CMK (cell line): ENCODE measurements around the gene GK2.

Source experiments
- DNase-seq: peaks from one replicate; pipeline ENCODE4 v3.0.0-alpha.2; 2010; ENCODE audit warnings: low read depth

Gene GK2

DNA sequence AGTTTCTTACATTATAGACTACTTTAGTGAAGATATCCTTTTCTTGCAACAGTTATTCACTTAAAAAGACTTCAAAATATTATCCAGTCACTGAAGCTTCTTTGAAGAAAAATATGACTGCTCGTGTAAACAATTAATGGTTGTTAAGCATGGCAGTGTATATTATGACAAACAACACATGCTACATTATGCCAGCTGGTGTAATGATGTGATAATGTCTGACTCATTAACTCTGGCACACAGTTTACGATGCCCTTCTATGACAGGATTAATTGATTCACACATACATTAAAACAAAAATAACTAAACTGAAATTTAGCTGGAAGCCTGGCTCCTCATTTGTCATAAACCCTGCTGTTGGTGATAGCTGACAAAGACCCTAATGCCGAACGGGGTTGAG is 22.4 kb downstream of the GK2 start:
- DNase-seq = no peak

DNA sequence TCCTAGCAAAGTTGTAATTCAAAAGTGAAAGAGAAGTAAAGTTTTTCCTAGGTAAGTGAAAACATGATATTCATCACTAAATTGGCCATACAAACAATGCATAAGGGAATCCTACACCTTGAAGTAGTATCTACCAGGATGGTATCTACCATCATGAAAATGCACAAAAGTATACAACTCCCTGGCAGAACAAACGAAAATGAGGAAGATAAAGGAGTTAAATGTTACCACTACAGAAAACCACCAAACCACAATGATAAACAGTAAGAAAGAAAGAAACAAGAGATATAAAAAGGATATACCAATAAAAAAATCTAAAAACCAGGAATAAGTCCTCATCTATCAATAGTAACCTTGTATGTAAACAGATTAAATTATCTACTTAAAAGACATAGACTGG is 26.9 kb downstream of the GK2 start:
- no peak for DNase-seq

- DNase-seq = no peak
Observed at GRCh38 chr4:79370026-79370425, 38.0 kb downstream of the GK2 start.

DNA sequence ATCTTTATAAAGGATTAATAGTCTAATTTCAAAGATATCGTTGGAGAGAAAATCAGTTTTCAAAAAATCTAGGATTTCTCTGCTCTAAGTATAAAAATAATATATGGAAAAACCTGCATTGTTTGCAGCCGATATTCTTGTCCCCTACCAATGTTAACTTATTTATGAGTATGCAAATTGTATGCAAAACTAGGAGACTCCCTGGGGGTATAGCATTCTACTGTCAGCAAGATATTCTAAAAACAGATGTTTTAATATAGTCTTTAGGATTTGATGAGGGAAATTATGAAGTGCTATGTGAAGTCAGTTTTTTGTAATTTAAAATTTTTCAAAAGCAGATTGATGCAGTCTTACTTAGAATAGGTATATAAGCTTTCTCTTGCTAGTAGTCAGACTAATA is 40.9 kb downstream of the GK2 start:
- DNase-seq = no peak

DNA sequence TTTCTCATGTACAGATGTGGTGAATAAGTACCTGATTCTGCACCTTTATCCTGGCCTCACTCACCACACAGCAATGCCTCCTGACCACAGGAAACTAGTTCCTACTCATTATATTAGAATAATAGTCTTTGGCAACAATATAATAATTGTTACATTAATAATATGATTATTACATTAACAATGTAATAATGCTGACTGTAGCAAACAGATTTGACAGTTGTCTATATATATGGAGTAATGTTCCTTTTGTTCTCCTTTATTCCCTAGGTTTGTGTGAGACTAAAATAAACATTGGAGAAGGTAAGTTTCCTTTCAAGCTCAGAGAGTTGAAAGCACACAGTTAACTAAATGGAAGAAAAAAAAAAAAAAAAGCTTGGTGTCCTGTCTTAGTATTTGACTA is 41.6 kb downstream of the GK2 start:
- DNase-seq = no peak

DNA sequence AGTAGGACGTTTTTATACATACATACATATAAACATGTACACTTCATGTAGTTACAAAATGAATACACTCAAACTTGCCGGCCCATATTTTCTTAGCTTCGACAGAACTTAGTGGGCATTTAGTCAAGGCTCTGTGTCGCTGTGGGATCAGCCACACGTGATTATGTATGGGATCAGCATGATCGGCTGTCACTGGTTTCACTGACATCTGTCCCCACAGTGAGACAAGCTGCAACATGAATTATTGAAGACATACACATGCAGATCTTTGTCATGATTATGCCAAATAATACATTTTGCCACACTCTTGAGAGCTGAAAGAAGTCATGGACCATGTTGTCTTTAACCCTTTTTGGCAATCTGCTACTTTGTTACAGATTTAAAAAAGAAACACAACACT is 44.0 kb downstream of the GK2 start:
- DNase-seq = no peak

DNA sequence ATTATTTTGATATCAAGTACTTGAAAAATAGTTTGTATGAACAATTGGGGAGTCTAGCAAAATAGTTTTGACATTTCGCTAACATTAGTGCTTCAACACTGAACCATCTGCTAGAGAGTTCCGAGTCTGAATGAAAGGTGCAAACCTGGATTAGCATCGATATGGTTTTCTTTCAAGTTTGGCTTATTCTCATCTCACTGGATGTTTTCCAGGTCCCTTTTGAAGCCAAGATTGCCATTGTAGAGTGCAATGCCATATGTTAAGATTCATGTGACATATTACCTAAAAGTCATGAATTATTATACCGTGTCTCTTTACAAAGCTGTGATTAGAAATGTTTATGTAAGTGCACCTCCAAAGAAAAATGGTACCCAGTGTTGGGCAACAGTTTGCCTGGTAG is 45.4 kb downstream of the GK2 start:
- DNase-seq = no peak

DNA sequence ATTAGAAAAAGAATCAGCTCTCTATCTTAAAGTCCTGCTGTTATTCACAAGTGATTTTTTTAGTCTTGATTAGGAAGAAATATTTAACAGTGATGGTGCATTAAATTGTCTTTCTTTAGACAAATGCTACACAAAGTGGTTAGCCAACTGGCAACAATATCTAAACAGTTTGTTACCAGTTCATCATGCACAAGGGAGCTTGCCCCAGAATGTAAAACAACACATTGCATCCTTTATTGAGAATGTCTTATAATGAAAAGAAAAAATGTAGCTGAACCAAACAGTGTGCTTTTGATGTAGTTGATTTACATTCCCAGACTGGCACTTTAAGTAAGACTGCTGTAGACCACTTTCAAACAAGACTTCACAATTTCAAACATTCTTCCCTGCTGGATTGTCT is 48.0 kb downstream of the GK2 start:
- no peak for DNase-seq

DNA sequence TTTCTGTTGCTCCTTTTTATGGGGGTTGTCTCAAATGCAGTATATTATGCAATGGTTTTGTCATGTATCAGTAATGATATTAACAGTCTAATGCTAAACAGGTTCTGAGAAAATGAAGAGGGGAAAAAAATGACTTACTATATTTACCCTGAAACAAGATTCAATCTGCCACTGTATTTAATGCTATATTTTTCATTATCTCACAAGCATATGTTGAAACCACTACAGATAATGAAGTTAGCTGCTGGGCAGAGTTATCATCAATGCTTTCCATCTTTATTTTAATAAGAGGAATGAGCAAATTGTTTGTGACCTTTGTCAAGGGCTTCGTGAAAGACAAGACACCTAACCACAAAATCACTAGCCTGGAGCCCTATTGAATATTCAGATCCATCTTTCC is 49.6 kb downstream of the GK2 start:
- DNase-seq = no peak

DNA sequence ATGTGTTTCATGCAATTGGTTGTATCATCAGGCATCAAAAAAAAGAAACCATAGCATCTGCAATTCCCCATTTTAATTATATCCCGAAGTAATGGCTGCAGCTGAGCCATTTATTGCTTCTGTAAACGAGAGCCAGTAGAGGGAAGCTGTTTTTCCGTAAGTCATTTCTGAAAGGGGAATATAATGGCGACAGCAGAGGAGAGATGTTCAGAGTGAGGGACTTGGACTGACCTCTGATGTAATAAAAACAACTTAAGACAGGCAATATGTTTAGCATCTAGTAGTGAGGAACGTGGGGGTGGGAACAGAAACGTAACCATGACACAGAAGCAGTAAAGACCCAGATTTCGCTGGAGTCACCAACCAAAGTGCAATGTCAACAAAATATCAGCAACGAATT is 50.7 kb downstream of the GK2 start:
- no peak for DNase-seq
